ENCODE data around the gene NAV3.

DNA sequence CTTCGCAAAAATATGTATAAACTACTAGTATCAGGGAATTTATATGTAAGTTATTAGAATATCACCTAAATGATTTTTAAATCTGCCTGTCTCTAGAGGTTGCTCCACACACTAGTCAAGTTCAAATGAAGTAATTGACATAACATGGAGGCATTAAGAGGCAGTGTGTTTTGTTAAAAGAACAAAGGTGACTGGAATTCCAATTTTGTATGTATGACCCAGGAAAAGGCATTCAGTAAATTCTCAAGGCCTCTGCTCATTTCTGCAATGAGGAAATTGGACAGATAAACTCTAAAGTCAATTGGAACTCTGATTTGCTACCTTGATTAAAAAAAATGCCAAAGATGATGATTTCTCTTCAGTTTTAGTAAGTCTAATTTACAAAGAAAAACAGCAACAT, 117.1 kb downstream of the NAV3 start:
- TF ChIP-seq POLR2A (IDR thresholded peaks at IDR 0.05) = no peak
- TF ChIP-seq, protein P1, sequence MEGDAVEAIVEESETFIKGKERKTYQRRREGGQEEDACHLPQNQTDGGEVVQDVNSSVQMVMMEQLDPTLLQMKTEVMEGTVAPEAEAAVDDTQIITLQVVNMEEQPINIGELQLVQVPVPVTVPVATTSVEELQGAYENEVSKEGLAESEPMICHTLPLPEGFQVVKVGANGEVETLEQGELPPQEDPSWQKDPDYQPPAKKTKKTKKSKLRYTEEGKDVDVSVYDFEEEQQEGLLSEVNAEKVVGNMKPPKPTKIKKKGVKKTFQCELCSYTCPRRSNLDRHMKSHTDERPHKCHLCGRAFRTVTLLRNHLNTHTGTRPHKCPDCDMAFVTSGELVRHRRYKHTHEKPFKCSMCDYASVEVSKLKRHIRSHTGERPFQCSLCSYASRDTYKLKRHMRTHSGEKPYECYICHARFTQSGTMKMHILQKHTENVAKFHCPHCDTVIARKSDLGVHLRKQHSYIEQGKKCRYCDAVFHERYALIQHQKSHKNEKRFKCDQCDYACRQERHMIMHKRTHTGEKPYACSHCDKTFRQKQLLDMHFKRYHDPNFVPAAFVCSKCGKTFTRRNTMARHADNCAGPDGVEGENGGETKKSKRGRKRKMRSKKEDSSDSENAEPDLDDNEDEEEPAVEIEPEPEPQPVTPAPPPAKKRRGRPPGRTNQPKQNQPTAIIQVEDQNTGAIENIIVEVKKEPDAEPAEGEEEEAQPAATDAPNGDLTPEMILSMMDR (IDR thresholded peaks at IDR 0.05) = no peak
